Aorta (tissue), 5 donors: ENCODE measurements around the gene FNIP2. TPM values are rescaled to one million over a fixed set of nuclear protein-coding genes. Genes with fewer than 3 reads are reported as not detected.
"Not testable (repeated sequence)": the region's sequence is repeated elsewhere in the genome, so short reads cannot be mapped to it uniquely, and the experiment has no call there.

Experiments used
- ATAC-seq: fragments of 200-7000 bp; cut with Tn5 transposase; one replicate; pipeline ENCODE4 v1.9.1; 2022; ENCODE audit warnings: moderate library complexity; ENCODE audit not compliant: low FRiP score
- DNase-seq, 2 donors: peaks; one replicate each; pipeline ENCODE4 v3.0.0-alpha.2; 2020
- H3K27ac ChIP-seq, 2 donors: one replicate each; pipeline ENCODE4 v1.5.1; 2013; ENCODE audit warnings: low read length in 2 of 2, mild to moderate bottlenecking in 2 of 2, moderate library complexity in 2 of 2, control low read depth in 1 of 2, inconsistent platforms in 1 of 2, low read depth in 1 of 2
- H3K27me3 ChIP-seq, 2 donors: one replicate each; pipeline ENCODE4 v1.6.1; 2013; ENCODE audit warnings: control low read depth in 1 of 2, low read length in 1 of 2, mild to moderate bottlenecking in 1 of 2, moderate library complexity in 1 of 2; ENCODE audit not compliant: insufficient read depth in 2 of 2, control insufficient read depth in 1 of 2
- H3K36me3 ChIP-seq, 2 donors: one replicate each; pipeline ENCODE4 v1.6.1; 2013; ENCODE audit warnings: control low read depth in 1 of 2, low read length in 1 of 2, mild to moderate bottlenecking in 1 of 2; ENCODE audit not compliant: insufficient read depth in 2 of 2, control insufficient read depth in 1 of 2
- H3K4me1 ChIP-seq, 2 donors: one replicate each; pipeline ENCODE4 v1.6.1; 2013; ENCODE audit warnings: low read length in 2 of 2, control low read depth in 1 of 2, mild to moderate bottlenecking in 1 of 2, moderate library complexity in 1 of 2; ENCODE audit not compliant: insufficient read depth in 2 of 2, control insufficient read depth in 1 of 2
- H3K4me3 ChIP-seq, 2 donors: one replicate each; pipeline ENCODE4 v1.5.1; 2013; ENCODE audit warnings: low read length in 2 of 2, control low read depth in 1 of 2, mild to moderate bottlenecking in 1 of 2
- H3K9me3 ChIP-seq: one replicate; pipeline ENCODE4 v1.6.1; 2013; ENCODE audit warnings: mild to moderate bottlenecking, low read length; ENCODE audit not compliant: control insufficient read depth
- WGBS, 2 donors: extraction: QIAGEN DNeasy Blood & Tissue Kit; methylation state at CpG; one replicate each; pipeline ENCODE4 v1.1.7; 2013; 5-methylcytosine and 5-hydroxymethylcytosine counted together
- intact Hi-C, 2 donors: fragments of 100-400 bp; cut with DNase I; formaldehyde crosslinking; loops; one replicate each; pipeline versions ENCODE4 v1.14.2 to v1.15.0; 2022
- polyA plus RNA-seq, 2 donors: library from polyadenylated mRNA; stranded (reverse); fragments of 200-250 nt; gene quantifications; one replicate each; pipeline ENCODE4 v1.2.3, GENCODE V29; 2013
- total RNA-seq, 2 donors: library from RNA; stranded (reverse); fragmentation: NEBNext Ultra II Directional; extraction: Animal tissue kit (Norgen Biotek cat#: 25700); gene quantifications; one replicate each; pipeline ENCODE4 v1.2.1, GENCODE V29; 2021
- donor health status: healthy with polysubstance abuse.
- donor health status: Bipolar disorder and iron deficiency.
- donor health status: DM: no; HTN: no; CAD: no.
- donor health status: DM: no; HTN: no; CAD: no.
- donor health status: DM: yes; HTN: yes; CAD: no.

The FNIP2 gene
- total and polyA plus RNA-seq, 4 donors = 17.3 to 97.8 (median 44.2) TPM

GRCh38 chr4:158756588-158756987, 12.2 kb upstream of the FNIP2 start:
- no peaks in the 10 kb centered on the region for H3K27me3 ChIP-seq
- no peaks in the 10 kb centered on the region for H3K36me3 ChIP-seq
- ATAC-seq (no peak), DNase-seq (no peak)
- intact Hi-C loops = no loop called here
- no peaks in the 10 kb centered on the region for H3K9me3 ChIP-seq
- H3K4me3 ChIP-seq = no peak overlapping the region
- H3K4me1 ChIP-seq = no peaks in the 10 kb centered on the region
- no peak overlapping the region for H3K27ac ChIP-seq

GRCh38 chr4:158758142-158758541, 10.7 kb upstream of the FNIP2 start:
- H3K4me1 ChIP-seq = no peaks in the 10 kb centered on the region
- no peak for ATAC-seq
- intact Hi-C loops = no loop called here
- H3K9me3 ChIP-seq = no peaks in the 10 kb centered on the region
- no peak overlapping the region for H3K27ac ChIP-seq
- 73 to 95% methylated on average over 4 of the region's 4 CpGs for WGBS, 2 donors
- H3K4me3 ChIP-seq = no peak overlapping the region
- no peaks in the 10 kb centered on the region for H3K27me3 ChIP-seq
- no peaks in the 10 kb centered on the region for H3K36me3 ChIP-seq
- DNase-seq = no peak

GRCh38 chr4:158758703-158759102, 10.1 kb upstream of the FNIP2 start:
- Histone ChIP-seq H3K4me1 (no peaks in the 10 kb centered on the region), H3K27ac (no peak overlapping the region), H3K27me3 (no peaks in the 10 kb centered on the region), H3K9me3 (no peaks in the 10 kb centered on the region), H3K4me3 (no peak overlapping the region), H3K36me3 (no peaks in the 10 kb centered on the region)
- ATAC-seq = no peak
- no peak for DNase-seq
- intact Hi-C loops = no loop called here
- 93 to 94% methylated on average over 4 of the region's 4 CpGs for WGBS, 2 donors

GRCh38 chr4:158759539-158759938, 9.3 kb upstream of the FNIP2 start:
- H3K36me3 ChIP-seq, H3K4me3 ChIP-seq, H3K27ac ChIP-seq, DNase-seq, intact Hi-C loops, H3K9me3 ChIP-seq, H3K4me1 ChIP-seq, ATAC-seq, H3K27me3 ChIP-seq: not testable (repeated sequence)
- whole genome bisulfite sequencing, 2 donors = 98% methylated on average over 19 of the region's 20 CpGs

- 83 to 87% methylated on average over 4 of the region's 4 CpGs for WGBS, 2 donors
- ATAC-seq = no peak
- intact Hi-C loops = no loop called here
Observed at GRCh38 chr4:158760866-158761265, 8.0 kb upstream of the FNIP2 start.

GRCh38 chr4:158762553-158762952, 6.3 kb upstream of the FNIP2 start:
- no peak for DNase-seq
- WGBS, 2 donors = 79% methylated on average over 4 of the region's 4 CpGs
- no peak for ATAC-seq
- no peaks in the 10 kb centered on the region for H3K36me3 ChIP-seq
- H3K4me1 ChIP-seq = no peaks in the 10 kb centered on the region
- H3K4me3 ChIP-seq = no peak overlapping the region
- no peaks in the 10 kb centered on the region for H3K27me3 ChIP-seq
- intact Hi-C loops = no loop called here
- no peaks in the 10 kb centered on the region for H3K9me3 ChIP-seq
- H3K27ac ChIP-seq = no peak overlapping the region

More at GRCh38 chr4:158760866-158761265, 8.0 kb upstream of the FNIP2 start:
- DNase-seq = no peak
- no peak overlapping the region for H3K27ac ChIP-seq
- H3K36me3 ChIP-seq = no peaks in the 10 kb centered on the region
- H3K27me3 ChIP-seq = no peaks in the 10 kb centered on the region
- no peak overlapping the region for H3K4me3 ChIP-seq
- H3K9me3 ChIP-seq = no peaks in the 10 kb centered on the region
- H3K4me1 ChIP-seq = no peaks in the 10 kb centered on the region

- DNase-seq (no peak), ATAC-seq (no peak)
- no peaks in the 10 kb centered on the region for H3K27me3 ChIP-seq
- no peak overlapping the region for H3K4me3 ChIP-seq
- H3K36me3 ChIP-seq = no peaks in the 10 kb centered on the region
- intact Hi-C loops = no loop called here
- 49 to 50% methylated on average over 2 of the region's 2 CpGs for WGBS, 2 donors
- no peaks in the 10 kb centered on the region for H3K9me3 ChIP-seq
- no peak overlapping the region for H3K27ac ChIP-seq
- no peaks in the 10 kb centered on the region for H3K4me1 ChIP-seq
Observed at GRCh38 chr4:158763462-158763861, 5.4 kb upstream of the FNIP2 start.

- H3K36me3 ChIP-seq = no peaks in the 10 kb centered on the region
- DNase-seq = no peak
- intact Hi-C loops = loop anchor here (5.0 kb wide), 2 partner anchors 56 to 86 kb away; no protein-coding TSS in a partner anchor
- H3K9me3 ChIP-seq = no peaks in the 10 kb centered on the region
- H3K27ac ChIP-seq = no peak overlapping the region
- WGBS, 2 donors = 76 to 77% methylated on average over 6 of the region's 6 CpGs
- H3K27me3 ChIP-seq = no peaks in the 10 kb centered on the region
- H3K4me3 ChIP-seq = no peak overlapping the region
- H3K4me1 ChIP-seq = peaks cover 0 to 2% of the 10 kb centered on the region in 2 donors
- ATAC-seq = no peak
Observed at GRCh38 chr4:158766434-158767044, 2.3 kb upstream of the FNIP2 start.

GRCh38 chr4:158767451-158767850, 1.4 kb upstream of the FNIP2 start:
- no peaks in the 10 kb centered on the region for H3K36me3 ChIP-seq
- ATAC-seq = no peak
- H3K27ac ChIP-seq = no peak overlapping the region
- intact Hi-C loops = loop anchor here (5.0 kb wide), 2 partner anchors 55 to 85 kb away; no protein-coding TSS in a partner anchor
- no peak for DNase-seq
- no peaks in the 10 kb centered on the region for H3K9me3 ChIP-seq
- H3K4me3 ChIP-seq = no peak overlapping the region
- H3K4me1 ChIP-seq = peaks cover 2 to 4% of the 10 kb centered on the region in 2 donors
- 45% methylated on average over 2 of the region's 2 CpGs for WGBS, 2 donors
- no peaks in the 10 kb centered on the region for H3K27me3 ChIP-seq
